Effector CD4-positive, alpha-beta T cell (primary cell): ENCODE measurements around the gene FBLN1.
"Not testable (repeated sequence)": the region's sequence is repeated elsewhere in the genome, so short reads cannot be mapped to it uniquely, and the experiment has no call there.

Experiments used
- DNase-seq: peaks from one replicate; pipeline ENCODE4 v3.0.0-alpha.2; 2020

The FBLN1 gene

DNA sequence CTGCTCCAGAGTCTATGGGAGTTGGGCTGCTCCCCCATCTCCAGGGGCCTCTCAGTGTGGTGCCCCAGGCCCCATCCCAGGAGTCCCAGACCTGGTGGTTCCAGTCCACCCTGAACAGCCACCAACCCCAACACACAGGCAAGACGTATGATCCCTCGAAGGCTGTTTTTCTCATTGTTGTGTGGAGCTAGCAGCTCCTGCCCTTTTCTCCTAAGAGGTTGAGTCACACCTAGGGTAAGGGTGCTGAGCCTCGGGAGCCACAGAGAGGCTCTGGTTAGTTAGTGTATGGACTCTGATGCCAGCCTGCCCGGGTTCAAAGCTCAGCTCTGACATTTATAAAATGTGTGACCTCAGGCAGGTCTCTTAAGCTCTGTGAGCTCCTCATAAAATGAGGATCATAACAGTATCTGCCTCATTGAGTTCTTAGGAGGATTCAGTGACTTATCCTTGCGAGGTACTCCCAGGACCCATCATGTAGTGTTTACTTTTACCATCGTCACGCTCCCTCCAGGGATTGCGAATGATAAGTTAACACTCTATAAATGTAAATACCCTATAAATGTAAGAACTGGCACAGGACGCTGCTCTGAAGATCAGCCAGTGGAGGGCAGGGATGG is 47.2 kb downstream of the FBLN1 start:
- DNase-seq = no peak

GRCh38 chr22:45550416-45550815 is 47.7 kb downstream of the FBLN1 start:
- no peak for DNase-seq

GRCh38 chr22:45550891-45551290 is 48.2 kb downstream of the FBLN1 start:
- DNase-seq = no peak

DNA sequence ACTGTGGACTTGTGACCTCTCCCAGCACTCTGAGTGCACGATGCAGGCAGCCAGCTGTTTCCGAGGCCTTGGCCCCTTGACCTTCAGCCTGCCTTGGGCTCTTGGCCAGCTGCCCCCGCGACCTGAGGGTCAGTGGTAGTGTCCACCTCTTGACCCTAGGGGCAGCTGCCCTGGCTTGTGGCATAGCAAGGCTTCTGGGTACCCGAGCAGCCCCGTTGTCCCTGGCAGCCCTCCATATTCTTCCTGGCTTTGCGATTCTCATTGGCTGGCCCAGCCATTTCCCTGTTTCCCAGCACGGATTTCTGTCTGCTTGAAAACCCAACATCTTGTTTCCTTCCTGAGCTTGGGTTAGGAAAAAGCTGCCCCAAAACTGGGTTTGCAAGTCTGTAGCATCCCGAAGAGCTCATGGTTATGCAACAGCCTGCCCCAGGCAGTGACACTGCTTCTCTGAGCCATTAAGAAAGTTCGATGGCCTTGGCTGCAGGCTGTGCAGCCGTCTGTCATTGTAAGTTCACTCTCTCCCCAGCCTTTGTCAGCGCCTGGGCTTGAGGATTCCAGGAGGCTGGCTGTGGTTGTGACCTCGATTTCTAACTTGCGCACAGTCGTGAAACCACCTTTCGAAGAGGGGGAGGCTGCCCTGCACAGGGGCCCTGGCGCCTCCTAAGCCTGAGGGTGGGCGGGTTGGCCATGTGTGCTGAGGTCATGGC is 48.8 kb downstream of the FBLN1 start:
- DNase-seq = no peak

DNA sequence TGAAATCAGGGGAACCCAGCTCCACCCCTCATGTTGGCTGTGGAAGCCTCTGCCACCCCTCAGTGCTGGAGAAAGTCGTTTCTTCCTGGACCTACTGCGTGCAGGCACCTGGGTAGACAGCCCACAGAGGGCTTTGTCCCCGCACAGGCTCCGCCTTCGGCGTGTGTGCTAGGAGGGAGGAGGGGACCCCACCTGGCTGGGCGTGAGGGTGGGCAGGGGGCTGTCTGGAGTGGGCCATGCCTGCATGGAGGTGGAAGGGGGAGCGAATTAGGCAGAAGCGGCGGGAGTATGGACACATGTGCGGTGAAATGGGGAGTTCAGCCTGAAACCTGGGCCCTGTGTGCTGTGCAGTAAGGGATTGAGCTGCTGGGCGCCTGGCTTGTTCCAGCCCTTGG is 49.3 kb downstream of the FBLN1 start:
- no peak for DNase-seq

DNA sequence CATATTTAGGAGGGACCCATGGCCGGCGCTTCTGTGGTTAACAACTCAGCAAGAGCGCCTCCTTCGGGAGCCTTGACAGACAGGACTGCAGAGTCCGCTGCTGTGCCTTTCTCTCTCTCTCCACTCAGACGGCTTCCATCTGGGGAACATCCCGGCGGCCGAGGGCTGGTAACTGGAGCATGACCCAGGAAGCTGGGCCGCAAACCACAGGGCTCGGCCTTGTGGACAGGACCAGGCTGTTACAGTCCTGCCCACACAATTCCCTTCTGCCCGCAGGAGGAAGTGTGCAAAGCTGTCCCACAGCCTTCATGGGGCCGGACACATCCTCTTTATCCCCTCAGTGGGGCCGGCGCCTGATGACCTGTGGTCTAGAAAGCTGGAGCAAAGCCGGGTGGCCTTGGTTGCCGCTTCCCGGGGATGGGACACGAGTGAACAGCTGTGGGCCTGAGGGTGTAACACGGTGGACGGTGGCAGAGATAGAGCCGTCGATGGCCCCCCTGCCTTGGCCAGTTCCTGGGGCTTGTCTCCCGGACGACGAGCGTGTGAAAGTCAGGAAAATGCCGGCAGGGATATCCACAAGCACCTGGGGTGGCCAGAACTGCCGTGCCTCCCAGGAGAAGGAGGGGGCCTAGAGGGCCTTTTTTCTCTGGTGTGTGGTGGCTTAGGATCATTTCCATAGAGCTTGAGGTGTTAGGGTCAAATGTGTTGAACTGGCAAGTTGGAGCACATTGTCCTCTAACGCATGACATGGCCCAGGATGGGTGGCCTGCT is 50.1 kb downstream of the FBLN1 start:
- DNase-seq = no peak

DNA sequence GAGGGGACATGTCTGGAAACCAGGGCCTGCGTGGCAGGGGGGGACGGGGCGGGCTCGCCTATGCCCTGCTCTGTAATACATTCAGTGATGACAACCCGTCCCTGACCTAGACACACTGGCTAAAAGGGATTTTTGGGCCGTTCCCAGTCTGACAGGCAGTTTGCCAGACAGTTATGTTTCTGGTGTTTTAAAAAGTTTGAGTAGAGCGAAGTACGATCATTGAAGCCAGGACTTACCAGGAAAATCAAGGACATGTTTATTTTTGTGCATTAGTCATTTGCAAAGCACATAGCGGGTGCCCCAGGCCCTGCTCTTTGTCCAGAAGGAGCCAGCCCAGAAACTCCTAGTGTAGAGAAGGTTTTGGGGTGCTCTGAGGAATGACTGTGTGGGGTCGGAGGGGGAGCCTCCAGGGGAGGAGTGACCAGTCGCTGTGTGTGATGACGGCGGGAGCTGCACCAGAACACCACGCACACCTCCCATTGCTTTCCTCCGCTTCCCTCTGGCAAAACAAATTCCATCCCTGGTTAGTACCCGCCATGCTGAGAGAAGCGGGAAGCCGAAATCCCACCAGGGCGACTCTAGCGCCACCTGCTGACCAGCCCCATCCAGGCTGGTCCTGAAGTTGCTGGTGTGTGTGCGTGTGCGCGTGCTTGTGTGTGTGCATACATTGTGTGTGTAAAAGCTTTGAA is 50.8 kb downstream of the FBLN1 start:
- peak; percentile 14 for DNase-seq

- no peak for DNase-seq
These were observed 51.3 kb downstream of the FBLN1 start for GRCh38 chr22:45554040-45554406.

GRCh38 chr22:45554861-45555260 is 52.2 kb downstream of the FBLN1 start:
- no peak for DNase-seq

- not testable (repeated sequence) for DNase-seq
These were observed 55.2 kb downstream of the FBLN1 start for GRCh38 chr22:45557926-45558325.

- DNase-seq = not testable (repeated sequence)
These were observed 57.4 kb downstream of the FBLN1 start for GRCh38 chr22:45560092-45560491.

- not testable (repeated sequence) for DNase-seq
These were observed 58.1 kb downstream of the FBLN1 start for GRCh38 chr22:45560761-45561160.

DNA sequence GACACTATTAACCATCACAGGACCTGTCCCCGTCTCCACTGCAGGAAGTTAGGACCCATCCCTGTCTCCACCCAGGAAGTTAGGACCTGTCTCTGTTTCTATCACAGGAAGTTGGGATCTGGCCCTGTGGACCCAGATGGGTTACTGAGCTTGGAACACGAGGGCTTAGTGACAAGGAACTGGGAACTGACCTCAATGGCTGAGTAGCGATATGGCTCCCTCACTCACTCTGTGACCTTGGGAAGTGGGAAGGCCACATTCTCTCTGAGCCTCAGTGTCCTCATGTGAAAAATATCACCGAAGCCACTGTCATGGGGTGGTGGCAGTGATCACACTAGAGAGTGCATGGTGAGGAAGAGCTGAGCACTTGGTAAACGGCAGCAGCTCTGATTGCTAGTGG is 59.4 kb downstream of the FBLN1 start:
- no peak for DNase-seq

DNA sequence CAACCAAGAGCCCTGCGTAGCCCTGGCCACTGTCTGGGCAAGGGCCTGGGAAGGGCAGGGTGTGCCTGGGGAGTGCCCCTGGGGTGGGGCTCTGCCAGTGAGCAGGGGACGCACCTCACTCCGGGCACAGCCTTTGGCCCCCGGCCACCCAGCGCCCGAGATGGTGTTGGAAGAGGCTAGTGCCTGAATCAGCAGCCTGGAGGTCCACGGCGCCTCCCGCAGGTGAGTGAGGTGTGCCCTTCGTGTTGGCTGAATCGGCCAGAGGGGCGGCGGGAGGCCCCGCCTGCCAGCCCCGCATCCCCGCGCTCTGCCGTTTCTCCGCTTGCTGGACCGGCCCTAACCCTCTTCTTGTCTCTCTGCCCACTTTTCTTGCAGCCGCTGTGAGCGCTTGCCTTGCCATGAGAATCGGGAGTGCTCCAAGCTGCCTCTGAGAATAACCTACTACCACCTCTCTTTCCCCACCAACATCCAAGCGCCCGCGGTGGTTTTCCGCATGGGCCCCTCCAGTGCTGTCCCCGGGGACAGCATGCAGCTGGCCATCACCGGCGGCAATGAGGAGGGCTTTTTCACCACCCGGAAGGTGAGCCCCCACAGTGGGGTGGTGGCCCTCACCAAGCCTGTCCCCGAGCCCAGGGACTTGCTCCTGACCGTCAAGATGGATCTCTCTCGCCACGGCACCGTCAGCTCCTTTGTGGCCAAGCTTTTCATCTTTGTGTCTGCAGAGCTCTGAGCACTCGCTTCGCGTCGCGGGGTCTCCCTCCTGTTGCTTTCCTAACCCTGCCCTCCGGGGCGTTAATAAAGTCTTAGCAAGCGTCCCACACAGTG is 60.1 kb downstream of the FBLN1 start:
- DNase-seq = no peak

GRCh38 chr22:45563362-45564040 is 60.8 kb downstream of the FBLN1 start:
- DNase-seq = no peak

DNA sequence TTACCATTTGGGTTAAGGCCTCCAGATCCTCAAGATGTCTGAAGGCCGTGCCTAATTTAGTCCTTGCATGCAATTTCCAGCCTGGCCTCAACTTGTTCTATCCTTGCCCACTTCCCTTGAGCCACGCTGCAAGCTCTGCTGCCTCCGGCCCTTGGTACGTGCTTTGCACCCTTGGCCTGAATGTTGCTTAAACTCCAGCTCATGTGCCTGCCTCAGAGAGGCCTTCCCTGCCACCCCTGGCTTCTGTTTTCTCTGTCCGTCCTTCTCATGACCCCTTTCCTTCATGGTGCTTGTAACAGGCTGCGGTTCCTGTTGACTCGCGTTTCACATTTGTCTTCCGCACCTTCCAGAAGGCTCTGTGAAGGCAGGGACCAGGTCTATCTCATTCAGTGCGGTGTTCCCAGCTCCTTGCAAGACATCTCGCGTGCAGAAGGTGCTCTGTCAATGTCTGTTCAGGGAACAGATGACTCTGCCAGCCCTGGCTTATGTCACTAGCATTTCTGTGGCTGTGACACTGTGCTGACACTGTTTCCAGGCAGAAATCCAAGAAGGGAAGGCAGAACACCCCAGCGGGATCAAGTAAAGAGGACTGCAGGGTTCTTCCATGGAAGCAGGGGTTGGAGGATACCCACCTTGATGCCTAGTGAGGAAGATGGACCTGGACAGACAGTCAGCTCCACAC is 61.8 kb downstream of the FBLN1 start:
- DNase-seq = no peak

DNA sequence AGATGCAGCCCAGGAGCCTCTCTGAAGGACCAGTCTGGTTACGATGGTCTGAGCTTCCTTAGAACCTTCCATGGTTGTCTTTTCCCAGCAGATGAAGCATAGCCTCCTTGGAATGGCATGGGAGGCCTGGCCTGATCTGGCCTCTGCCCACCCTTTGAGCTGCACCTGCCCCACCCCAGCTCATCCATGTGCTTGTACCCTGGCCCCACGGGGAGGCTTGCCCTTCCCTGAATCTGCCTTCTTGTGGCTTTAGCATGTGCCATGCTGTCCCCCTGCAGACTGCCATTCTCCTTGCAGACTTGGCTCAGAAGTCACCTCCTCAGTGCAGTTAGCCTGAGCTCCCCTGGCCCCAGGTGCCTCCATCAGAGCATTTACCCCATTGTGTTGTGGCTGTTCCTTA is 62.5 kb downstream of the FBLN1 start:
- DNase-seq = no peak

- no peak for DNase-seq
These were observed 63.3 kb downstream of the FBLN1 start for GRCh38 chr22:45565973-45566372.

DNA sequence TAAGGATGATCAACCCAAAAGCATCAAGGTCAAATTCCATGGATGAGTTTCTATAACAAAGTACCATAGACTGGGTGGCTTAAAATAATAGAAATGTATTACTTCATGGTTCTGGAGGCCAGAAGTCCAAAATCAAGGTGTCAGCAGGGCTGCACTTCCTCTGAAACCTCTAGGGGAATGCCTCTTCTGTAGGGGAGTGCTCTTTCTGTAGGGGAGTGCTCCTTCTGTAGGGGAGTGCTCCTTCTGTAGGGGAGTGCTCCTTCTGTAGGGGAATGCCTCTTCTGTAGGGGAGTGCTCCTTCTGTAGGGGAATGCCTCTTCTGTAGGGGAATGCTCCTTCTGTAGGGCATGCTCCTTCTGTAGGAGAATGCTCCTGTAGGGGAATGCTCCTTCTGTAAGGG is 65.5 kb downstream of the FBLN1 start:
- no peak for DNase-seq

- DNase-seq = no peak
These were observed 68.4 kb downstream of the FBLN1 start for GRCh38 chr22:45571089-45571488.

DNA sequence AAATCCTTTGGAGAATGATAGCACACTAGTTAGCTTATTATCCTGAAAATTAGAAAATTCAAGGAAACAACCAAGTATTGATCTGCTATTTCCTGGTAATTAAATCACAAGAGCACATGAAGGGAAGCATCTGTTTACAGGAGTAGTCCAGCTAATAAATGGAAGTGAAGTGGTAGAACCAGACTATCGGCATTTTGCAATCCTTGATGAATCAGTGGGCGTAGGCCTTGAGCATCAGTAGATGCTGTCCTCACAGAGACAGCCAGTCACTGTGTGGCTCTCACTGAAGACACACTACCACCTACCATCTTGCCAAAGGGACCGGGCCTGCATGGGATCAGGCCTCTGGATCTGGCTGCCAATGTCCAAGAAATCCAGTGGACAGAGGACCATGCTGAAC is 69.8 kb downstream of the FBLN1 start:
- no peak for DNase-seq
